Articular chondrocyte of knee joint (primary cell): ENCODE results near the gene VPS50. TPM values are rescaled to one million over a fixed set of nuclear protein-coding genes. Genes with fewer than 3 reads are reported as not detected.

Experiments used
- total RNA-seq: library from RNA; depleted of rRNA; stranded (reverse); fragments of >200 nt; gene quantifications from 2 replicates; pipeline ENCODE4 v1.2.3, GENCODE V29; 2012

The VPS50 gene
- total RNA-seq = 34.5 and 37.1 TPM in 2 replicates

GRCh38 chr7:93231799-93232672 lies at the start of gene VPS50:
VPS50 (plus strand) TSS chr7:93232366; CDS start chr7:93232468, 102 bp downstream.

GRCh38 chr7:93226310-93226709 lies 5.9 kb upstream of the VPS50 start, which contains the start of gene HEPACAM2:
HEPACAM2 (minus strand) TSS chr7:93226469.

Other genes starting within 250 kb of the VPS50 start
- gene SAMD9, start 114.4 kb upstream of the VPS50 start, total RNA-seq = 32.9 and 70.8 TPM in 2 replicates
- 30.7 and 48.0 TPM in 2 replicates for gene SAMD9L, start 84.0 kb upstream of the VPS50 start, total RNA-seq
- gene HEPACAM2, start 5.9 kb upstream of the VPS50 start, total RNA-seq = under 0.01 TPM in 1 of 2 replicates, not detected in the other